Fibroblast of villous mesenchyme (primary cell): ENCODE measurements around the gene ODAPH. TPM values are rescaled to one million over a fixed set of nuclear protein-coding genes. Genes with fewer than 3 reads are reported as not detected.

Source experiments
- total RNA-seq: library from RNA; depleted of rRNA; stranded (reverse); fragments of >200 nt; gene quantifications from 2 replicates; pipeline ENCODE4 v1.2.3, GENCODE V29; 2012

The ODAPH gene
- total RNA-seq, 1 donor = not detected

Other genes starting within 250 kb of the ODAPH start
- gene RCHY1, start 41.7 kb upstream of the ODAPH start, total RNA-seq = 18.7 and 43.2 TPM in 2 replicates
- 11.0 and 18.1 TPM in 2 replicates for gene THAP6, start 41.6 kb upstream of the ODAPH start, total RNA-seq
- gene CDKL2, start 74.5 kb downstream of the ODAPH start, total RNA-seq = 0.32 and 1.3 TPM in 2 replicates
- gene G3BP2, start 117.3 kb downstream of the ODAPH start, total RNA-seq = 139 and 209 TPM in 2 replicates
- gene USO1, start 168.5 kb downstream of the ODAPH start, total RNA-seq = 105 and 203 TPM in 2 replicates